Right lobe of liver (tissue), 4 donors: Measurements from ENCODE around the gene RCE1.

Experiments used
- POLR2A ChIP-seq: fragments of 450-650 bp; IDR thresholded peaks from one replicate; pipeline ENCODE4 v1.6.1; 2017; ENCODE audit warnings: antibody characterized with exemption, mild to moderate bottlenecking
- TF ChIP-seq, protein P1 (sequence below), 4 donors: fragments of 200-600 bp in 3 of 4; fragments of 450-650 bp in 1 of 4; IDR thresholded peaks; one replicate each; pipeline versions ENCODE4 v1.5.1 to v1.8.0; 2016 to 2022; ENCODE audit warnings: antibody characterized with exemption in 4 of 4, mild to moderate bottlenecking in 2 of 4
- donor health status: DM: no; HTN: no; CAD: no.
- donor health status: DM: no; HTN: no; CAD: no.
- donor health status: DM: no; HTN: yes; CAD: no.

GRCh38 chr11:66810576-66811185 lies 32.6 kb upstream of the RCE1 start:
- TF ChIP-seq, protein P1, sequence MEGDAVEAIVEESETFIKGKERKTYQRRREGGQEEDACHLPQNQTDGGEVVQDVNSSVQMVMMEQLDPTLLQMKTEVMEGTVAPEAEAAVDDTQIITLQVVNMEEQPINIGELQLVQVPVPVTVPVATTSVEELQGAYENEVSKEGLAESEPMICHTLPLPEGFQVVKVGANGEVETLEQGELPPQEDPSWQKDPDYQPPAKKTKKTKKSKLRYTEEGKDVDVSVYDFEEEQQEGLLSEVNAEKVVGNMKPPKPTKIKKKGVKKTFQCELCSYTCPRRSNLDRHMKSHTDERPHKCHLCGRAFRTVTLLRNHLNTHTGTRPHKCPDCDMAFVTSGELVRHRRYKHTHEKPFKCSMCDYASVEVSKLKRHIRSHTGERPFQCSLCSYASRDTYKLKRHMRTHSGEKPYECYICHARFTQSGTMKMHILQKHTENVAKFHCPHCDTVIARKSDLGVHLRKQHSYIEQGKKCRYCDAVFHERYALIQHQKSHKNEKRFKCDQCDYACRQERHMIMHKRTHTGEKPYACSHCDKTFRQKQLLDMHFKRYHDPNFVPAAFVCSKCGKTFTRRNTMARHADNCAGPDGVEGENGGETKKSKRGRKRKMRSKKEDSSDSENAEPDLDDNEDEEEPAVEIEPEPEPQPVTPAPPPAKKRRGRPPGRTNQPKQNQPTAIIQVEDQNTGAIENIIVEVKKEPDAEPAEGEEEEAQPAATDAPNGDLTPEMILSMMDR (IDR thresholded peaks at IDR 0.05): no peak
- TF ChIP-seq POLR2A: no peak
